Heart left ventricle (tissue), 16 donors: ENCODE measurements around the gene CFLAR. TPM values are rescaled to one million over a fixed set of nuclear protein-coding genes. Genes with fewer than 3 reads are reported as not detected.
"Not testable (repeated sequence)": the region's sequence is repeated elsewhere in the genome, so short reads cannot be mapped to it uniquely, and the experiment has no call there.

ENCODE experiments used
- ATAC-seq, 4 donors: fragments of 200-7000 bp; cut with Tn5 transposase; one replicate each; pipeline ENCODE4 v1.9.1; 2020 to 2022; ENCODE audit warnings: moderate library complexity in 4 of 4, mild to moderate bottlenecking in 3 of 4, moderate number of reproducible peaks in 1 of 4
- DNase-seq, 5 donors: peaks; one replicate each; pipeline ENCODE4 v3.0.0-alpha.2; 2020
- H3K27ac ChIP-seq, 12 donors: fragments of 200-600 bp; sonication (generic) in 4 of 12; one replicate each; pipeline versions ENCODE4 v1.5.0 to v1.8.0; 2016 to 2022; ENCODE audit warnings: mild to moderate bottlenecking in 2 of 12
- H3K27me3 ChIP-seq, 9 donors: fragments of 200-600 bp; sonication (generic) in 2 of 9; one replicate each; pipeline versions ENCODE4 v1.5.1 to v1.8.0; 2016 to 2022; ENCODE audit warnings: mild to moderate bottlenecking in 3 of 9
- H3K36me3 ChIP-seq, 9 donors: fragments of 200-600 bp; sonication (generic) in 2 of 9; one replicate each; pipeline versions ENCODE4 v1.5.0 to v1.8.0; 2018 to 2022; ENCODE audit warnings: mild to moderate bottlenecking in 2 of 9
- H3K4me1 ChIP-seq, 12 donors: fragments of 200-600 bp; sonication (generic) in 4 of 12; one replicate each; pipeline versions ENCODE4 v1.5.0 to v1.8.0; 2016 to 2022; ENCODE audit warnings: mild to moderate bottlenecking in 3 of 12
- H3K4me3 ChIP-seq, 12 donors: fragments of 200-600 bp; sonication (generic) in 4 of 12; one replicate each; pipeline versions ENCODE4 v1.5.0 to v1.8.0; 2017 to 2022; ENCODE audit warnings: mild to moderate bottlenecking in 9 of 12, moderate library complexity in 4 of 12
- H3K9me3 ChIP-seq, 12 donors: fragments of 200-600 bp; sonication (generic) in 4 of 12; one replicate each; pipeline versions ENCODE4 v1.5.0 to v1.8.0; 2016 to 2022; ENCODE audit warnings: mild to moderate bottlenecking in 1 of 12
- CTCF ChIP-seq, 12 donors: fragments of 200-600 bp; sonication (generic) in 4 of 12; IDR thresholded peaks; one replicate each; pipeline versions ENCODE4 v1.5.0 to v1.8.0; 2018 to 2022; ENCODE audit warnings: antibody characterized with exemption in 12 of 12, mild to moderate bottlenecking in 5 of 12
- POLR2A ChIP-seq, 2 donors: fragments of 450-650 bp; IDR thresholded peaks; one replicate each; pipeline ENCODE4 v1.6.1; 2017; ENCODE audit warnings: antibody characterized with exemption in 2 of 2, mild to moderate bottlenecking in 2 of 2, moderate library complexity in 2 of 2
- whole genome bisulfite sequencing, 4 donors: extraction: QIAGEN DNeasy Blood & Tissue Kit in 2 of 4; methylation state at CpG; one replicate each; pipeline versions ENCODE4 v1.1.5 to v1.1.7; 2013 to 2018; 5-methylcytosine and 5-hydroxymethylcytosine counted together
- intact Hi-C, 10 donors: fragments of 100-400 bp; cut with DNase I; formaldehyde crosslinking; loops; one replicate each; pipeline versions ENCODE4 v1.11.1 to v1.14.2; 2022
- polyA plus RNA-seq, 2 donors: library from polyadenylated mRNA; stranded (reverse); fragments of 200-250 nt; gene quantifications; one replicate each; pipeline ENCODE4 v1.2.3, GENCODE V29; 2013
- total RNA-seq, 9 donors: library from RNA; depleted of rRNA in 2 of 9; stranded (reverse); fragments of >200 nt in 2 of 9; fragmentation: NEBNext Ultra II Directional in 3 of 9; extraction: Animal tissue kit (Norgen Biotek cat#: 25700) in 3 of 9; gene quantifications; one replicate each; pipeline versions ENCODE4 v1.1.0 to v1.2.4, GENCODE V29; 2016 to 2023
- donor health status: ischemic (EF 13 %, LVEDD 7.1; RV severe dilation, severe dysfunction).
- donor health status: healthy with polysubstance abuse.
- donor health status: DM: no; HTN: yes; CAD: no.
- donor health status: DM: no; HTN: no; CAD: no.
- donor health status: ischemic (EF 25% LVEDD 6.9; RV normal size, moderate dysfunction).
- donor health status: ischemic (EF 25% LVEDD 5.7; RV mildly dilated, moderate dysfunction).
- donor health status: healthy.
- donor health status: DM: yes; HTN: yes; CAD: no.
- donor health status: ischemic (EF 35%, LVEDD 5.7; RV mildly dilated, moderate dysfunction).
- donor health status: nonischemic (EF 11% LVEDD 7.7; RV severe dilation, severe dysfunction).
- donor health status: DM: yes; HTN: yes; CAD: no.
- donor health status: PGD.
- donor health status: ischemic (EF 29% LVEDD 5.4; RV normal size, mild dysfunction).
- donor health status: nonischemic (EF 23%, LVEDD 6.1; RV moderate dilation, normal function).

Gene CFLAR
- total and polyA plus RNA-seq, 11 donors: 120 to 279 (median 214) TPM

GRCh38 chr2:201180010-201180409 is 64.0 kb downstream of the CFLAR start:
- DNase-seq (no peak), ATAC-seq (peak in 1 of 4 donors; percentile 39)
- WGBS, 4 donors: 68 to 80% (median 74%) methylated on average over 3 of the region's 3 CpGs
- no peak for TF ChIP-seq POLR2A (IDR thresholded peaks at IDR 0.05)
- no peak for TF ChIP-seq CTCF (IDR thresholded peaks at IDR 0.05)
- peaks cover 0 to 23% (median 1%) of the 10 kb centered on the region in 12 donors for H3K4me1 ChIP-seq
- H3K9me3 ChIP-seq: no peaks in the 10 kb centered on the region
- intact Hi-C loops: loop anchor here in 1 of 10 donors (2.0 to 5.0 kb wide), 2 partner anchors 52 to 273 kb away; no protein-coding TSS in a partner anchor
- no peak overlapping the region for H3K4me3 ChIP-seq
- peak overlapping the region in 1 of 12 donors; percentile 45 for H3K27ac ChIP-seq
- no peaks in the 10 kb centered on the region for H3K27me3 ChIP-seq
- H3K36me3 ChIP-seq: no peaks in the 10 kb centered on the region

GRCh38 chr2:201182650-201183364 is 66.8 kb downstream of the CFLAR start, which contains the start of gene CASP10:
CASP10 (plus strand) TSS chr2:201183141; CDS start chr2:201185778, 2,637 bp downstream.
- Histone ChIP-seq H3K27me3 (no peaks in the 10 kb centered on the region), H3K36me3 (peaks cover 0 to 19% (median 3%) of the 10 kb centered on the region in 9 donors), H3K4me3 (peak within 1 kb of the TSS; percentile 12 to 73 (median 61)), H3K4me1 (peaks cover 0 to 49% (median 1%) of the 10 kb centered on the region in 12 donors), H3K9me3 (no peaks in the 10 kb centered on the region), H3K27ac (peak within 1 kb of the TSS; percentile 33 to 92 (median 74))
- intact Hi-C loops: loop anchor here in 6 of 10 donors (1.0 to 5.0 kb wide), 3 partner anchors 49 to 50 kb away; no protein-coding TSS in a partner anchor
- DNase-seq: peak in 1 of 5 donors; percentile 23
- ATAC-seq: peak; percentile 52 to 88 (median 74)
- 46 to 56% (median 47%) methylated on average over 11 of the region's 11 CpGs for WGBS, 4 donors
- TF ChIP-seq CTCF (IDR thresholded peaks at IDR 0.05) (peak in 11 of 12 donors; percentile 2 to 69 (median 53)), POLR2A (IDR thresholded peaks at IDR 0.05) (peak in 1 of 2 donors; percentile 42)

DNA sequence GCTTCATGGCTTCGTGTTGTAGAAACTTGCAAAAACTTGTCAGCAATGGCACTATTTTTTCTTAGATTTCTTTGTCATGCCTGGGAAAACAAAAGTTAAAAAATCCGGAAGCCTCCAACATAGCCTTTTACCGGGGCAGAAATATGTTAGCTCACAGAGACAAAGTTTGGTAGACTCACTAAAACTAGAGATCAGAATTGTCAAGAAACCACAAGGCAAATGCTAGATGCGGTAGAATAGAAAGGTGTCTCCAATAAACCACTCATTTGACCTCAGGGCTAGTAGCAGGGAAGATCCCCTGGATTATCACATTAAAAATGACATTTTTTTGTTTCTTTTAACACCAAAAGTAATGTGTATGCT is 67.4 kb downstream of the CFLAR start:
- H3K27ac ChIP-seq: peak overlapping the region; percentile 23 to 92 (median 74)
- peaks cover 0 to 25% (median 3%) of the 10 kb centered on the region in 9 donors for H3K36me3 ChIP-seq
- ATAC-seq (no peak), DNase-seq (no peak)
- TF ChIP-seq POLR2A (IDR thresholded peaks at IDR 0.05): no peak
- TF ChIP-seq CTCF (IDR thresholded peaks at IDR 0.05): no peak
- H3K4me3 ChIP-seq: peak overlapping the region; percentile 12 to 73 (median 61)
- H3K4me1 ChIP-seq: peaks cover 0 to 49% (median 1%) of the 10 kb centered on the region in 12 donors
- no peaks in the 10 kb centered on the region for H3K27me3 ChIP-seq
- WGBS, 4 donors: 38 to 44% (median 42%) methylated on average over 4 of the region's 4 CpGs
- intact Hi-C loops: loop anchor here in 6 of 10 donors (1.0 to 5.0 kb wide), 3 partner anchors 49 kb away; no protein-coding TSS in a partner anchor
- no peaks in the 10 kb centered on the region for H3K9me3 ChIP-seq

GRCh38 chr2:201183835-201184234 is 67.9 kb downstream of the CFLAR start:
- H3K9me3 ChIP-seq, H3K27me3 ChIP-seq, DNase-seq: not testable (repeated sequence)
- H3K4me1 ChIP-seq: peaks cover 0 to 49% (median 1%) of the 10 kb centered on the region in 12 donors
- H3K4me3 ChIP-seq: peak overlapping the region; percentile 12 to 73 (median 61)
- intact Hi-C loops: loop anchor here in 7 of 10 donors (1.0 to 5.0 kb wide), 3 partner anchors 48 to 49 kb away; no protein-coding TSS in a partner anchor
- WGBS, 4 donors: 54 to 58% (median 56%) methylated on average over 5 of the region's 5 CpGs
- ATAC-seq: peak in 2 of 4 donors; percentile 46 to 47
- peaks cover 0 to 29% (median 6%) of the 10 kb centered on the region in 9 donors for H3K36me3 ChIP-seq
- peak overlapping the region; percentile 33 to 92 (median 74) for H3K27ac ChIP-seq

DNA sequence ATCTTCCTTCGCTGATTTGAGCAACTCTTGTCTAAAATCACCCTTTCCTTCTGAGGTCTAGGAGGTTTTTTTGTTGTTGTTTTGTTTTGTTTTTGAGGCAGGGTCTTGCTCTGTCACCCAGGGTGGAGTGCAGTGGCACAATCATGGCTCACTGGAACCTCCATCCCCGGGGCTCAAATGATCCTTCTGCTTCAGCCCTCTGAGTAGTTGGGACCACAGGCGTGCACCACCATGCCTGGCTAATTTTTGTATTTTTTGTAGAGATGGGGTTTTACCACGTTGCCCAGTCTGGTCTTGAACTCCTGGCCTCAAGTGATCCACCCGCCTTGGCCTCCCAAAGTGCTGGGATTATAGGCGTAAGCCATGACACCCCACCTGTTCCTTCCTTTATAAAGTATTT is 68.3 kb downstream of the CFLAR start:
- Histone ChIP-seq H3K36me3 (peaks cover 0 to 34% (median 6%) of the 10 kb centered on the region in 9 donors), H3K4me3 (peak overlapping the region in 11 of 12 donors; percentile 43 to 73 (median 62)), H3K27ac (peak overlapping the region; percentile 33 to 92 (median 74)), H3K4me1 (peaks cover 0 to 49% (median 1%) of the 10 kb centered on the region in 12 donors)
- 58 to 69% (median 61%) methylated on average over 6 of the region's 6 CpGs for WGBS, 4 donors
- not testable (repeated sequence) for H3K27me3 ChIP-seq, ATAC-seq, DNase-seq, H3K9me3 ChIP-seq
- intact Hi-C loops: loop anchor here in 2 of 10 donors (2.0 to 5.0 kb wide), 2 partner anchors 48 to 49 kb away; no protein-coding TSS in a partner anchor
